ENCODE results near the gene LIMS4.
"Not testable (repeated sequence)": the region's sequence is repeated elsewhere in the genome, so short reads cannot be mapped to it uniquely, and the experiment has no call there.

- TF ChIP-seq CTCF (conservative IDR thresholded peaks at IDR 0.05 in 1 of 2, IDR thresholded peaks at IDR 0.05 in 1 of 2; ENCODE audit: low read depth in 1 of 2, low read length in 2 of 2); EZH2 (IDR thresholded peaks at IDR 0.05; ENCODE audit: low read length, missing control alignments): not testable (repeated sequence)
Observed at GRCh38 chr2:110499755-110500377, 27.2 kb upstream of the LIMS4 start.

Data from fibroblast of lung (primary cell).